Suprapubic skin (tissue), 3 donors: Measurements from ENCODE around the gene NUCB2.

Source experiments
- CTCF ChIP-seq, 2 donors: fragments of 200-600 bp in 1 of 2; fragments of 450-650 bp in 1 of 2; sonication (generic) in 1 of 2; IDR thresholded peaks; one replicate each; pipeline ENCODE4 v1.5.1; 2016 to 2019; ENCODE audit warnings: antibody characterized with exemption in 2 of 2, mild to moderate bottlenecking in 1 of 2, moderate library complexity in 1 of 2
- EP300 ChIP-seq: sonication (generic); formaldehyde crosslinking; IDR thresholded peaks from one replicate; pipeline ENCODE4 v1.6.1; 2017; ENCODE audit warnings: antibody characterized with exemption

GRCh38 chr11:17272801-17273200 is 3.7 kb upstream of the NUCB2 start:
- TF ChIP-seq EP300 (no peak), CTCF (IDR thresholded peaks at IDR 0.05) (no peak)
